Brain pericyte (primary cell): ENCODE measurements around the gene SFXN2.
"Not testable (repeated sequence)": the region's sequence is repeated elsewhere in the genome, so short reads cannot be mapped to it uniquely, and the experiment has no call there.

Source experiments
- DNase-seq: peaks from one replicate; pipeline ENCODE4 v3.0.0-alpha.2; 2012; ENCODE audit warnings: low read depth, low spot score

SFXN2 gene, protein sequence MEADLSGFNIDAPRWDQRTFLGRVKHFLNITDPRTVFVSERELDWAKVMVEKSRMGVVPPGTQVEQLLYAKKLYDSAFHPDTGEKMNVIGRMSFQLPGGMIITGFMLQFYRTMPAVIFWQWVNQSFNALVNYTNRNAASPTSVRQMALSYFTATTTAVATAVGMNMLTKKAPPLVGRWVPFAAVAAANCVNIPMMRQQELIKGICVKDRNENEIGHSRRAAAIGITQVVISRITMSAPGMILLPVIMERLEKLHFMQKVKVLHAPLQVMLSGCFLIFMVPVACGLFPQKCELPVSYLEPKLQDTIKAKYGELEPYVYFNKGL

GRCh38 chr10:102714621-102715455, at the start of gene SFXN2:
Gene SFXN2 (plus strand): TSS chr10:102714636. CDS start chr10:102726637, 12,001 bp downstream.
- DNase-seq = no peak

- no peak for DNase-seq
These were observed 48.4 kb upstream of the SFXN2 start for GRCh38 chr10:102665904-102666509.

DNA sequence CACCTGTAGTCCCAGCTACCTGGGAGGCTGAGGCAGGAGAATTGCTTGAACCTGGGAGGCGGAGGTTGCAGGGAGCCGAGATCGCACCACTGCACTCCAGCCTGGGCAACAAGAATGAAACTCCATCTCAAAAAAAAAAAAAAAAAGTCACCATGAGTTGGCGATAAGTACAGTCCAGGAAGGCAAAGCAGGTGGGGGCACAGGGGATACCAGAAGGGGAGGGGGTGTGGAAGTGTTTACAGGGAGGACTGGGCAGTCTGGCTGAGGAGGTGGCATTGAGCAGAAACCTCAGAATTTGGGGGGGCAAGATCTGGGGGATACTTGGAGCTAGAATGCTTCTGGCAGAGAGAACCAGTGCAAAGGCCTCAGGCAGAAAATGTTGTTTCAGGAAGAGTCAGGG, 47.0 kb upstream of the SFXN2 start:
- DNase-seq = not testable (repeated sequence)

GRCh38 chr10:102668326-102669107, 45.9 kb upstream of the SFXN2 start:
- no peak for DNase-seq

DNA sequence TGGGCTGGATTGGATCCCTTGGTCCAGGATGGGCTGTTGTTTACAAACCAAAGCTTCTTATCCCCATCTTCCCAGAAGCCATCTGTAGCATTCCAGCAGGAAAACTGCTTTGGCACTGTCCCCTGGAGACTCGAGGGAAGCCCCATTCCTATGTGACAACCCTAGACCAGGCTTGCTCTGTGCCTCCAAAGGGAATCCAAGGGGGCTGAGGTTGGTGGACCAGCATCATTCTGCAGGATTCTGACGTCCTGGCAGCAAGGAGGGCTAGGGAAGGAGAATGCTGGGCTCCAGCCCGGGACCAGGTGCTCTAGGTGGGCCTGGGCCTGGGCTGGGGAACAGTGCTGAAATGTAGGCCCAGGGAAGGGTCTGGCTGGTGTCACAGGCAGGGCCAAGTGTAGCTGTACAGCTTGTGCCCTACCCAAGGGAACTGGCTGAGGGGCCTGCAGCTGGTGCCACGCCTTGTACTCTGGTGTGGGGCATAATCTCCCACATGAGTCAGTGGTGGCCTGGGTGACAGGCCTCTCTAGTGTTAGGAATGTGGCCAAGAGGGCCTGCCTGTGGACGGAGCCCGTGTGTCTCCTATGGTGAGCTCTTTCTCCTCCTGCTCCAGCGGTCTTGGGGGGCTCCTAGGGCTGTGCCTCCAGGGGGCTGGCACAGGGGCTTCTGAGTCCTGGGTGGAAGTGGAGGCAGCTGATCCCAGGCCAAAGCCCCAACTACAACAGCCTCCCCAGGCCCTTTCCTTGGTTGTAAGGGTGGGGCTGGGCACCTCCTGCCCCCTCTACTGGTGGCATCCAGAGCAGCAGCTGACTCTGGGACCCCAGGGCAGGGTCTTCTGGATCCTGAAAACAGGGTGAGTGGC, 45.0 kb upstream of the SFXN2 start:
- DNase-seq = no peak

DNA sequence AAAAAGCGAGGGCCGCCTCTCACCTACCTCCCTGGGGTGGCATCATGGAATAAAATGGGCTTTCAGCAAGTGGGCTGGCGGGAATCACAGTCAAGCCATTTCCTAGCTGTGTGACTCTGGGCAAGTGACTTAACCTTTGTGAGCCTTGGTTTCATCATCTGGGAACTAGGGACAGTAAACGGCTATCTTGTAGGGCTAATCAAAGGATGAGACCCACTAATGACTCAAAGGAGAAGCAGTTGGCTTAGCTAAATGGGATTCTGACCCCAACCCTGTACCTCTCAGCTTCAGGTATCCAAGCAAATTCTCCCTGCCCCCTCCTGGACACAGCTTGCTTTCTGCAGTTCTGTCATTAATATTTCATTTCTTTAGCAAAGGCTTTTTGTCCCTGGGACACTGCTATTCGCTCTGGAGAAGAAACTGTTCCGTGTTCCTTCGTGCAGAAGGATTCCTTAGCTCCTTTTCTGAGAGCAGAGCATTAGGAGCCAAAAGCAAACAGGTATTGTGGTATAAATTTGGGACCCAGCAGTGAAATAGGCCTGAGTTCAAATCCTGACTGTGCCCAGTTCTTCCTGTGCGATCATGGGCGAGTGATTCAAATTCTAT, 44.3 kb upstream of the SFXN2 start:
- DNase-seq = no peak

GRCh38 chr10:102670871-102671434, 43.5 kb upstream of the SFXN2 start:
- DNase-seq = no peak

- DNase-seq = no peak
These were observed 41.1 kb upstream of the SFXN2 start for GRCh38 chr10:102673236-102673818.

DNA sequence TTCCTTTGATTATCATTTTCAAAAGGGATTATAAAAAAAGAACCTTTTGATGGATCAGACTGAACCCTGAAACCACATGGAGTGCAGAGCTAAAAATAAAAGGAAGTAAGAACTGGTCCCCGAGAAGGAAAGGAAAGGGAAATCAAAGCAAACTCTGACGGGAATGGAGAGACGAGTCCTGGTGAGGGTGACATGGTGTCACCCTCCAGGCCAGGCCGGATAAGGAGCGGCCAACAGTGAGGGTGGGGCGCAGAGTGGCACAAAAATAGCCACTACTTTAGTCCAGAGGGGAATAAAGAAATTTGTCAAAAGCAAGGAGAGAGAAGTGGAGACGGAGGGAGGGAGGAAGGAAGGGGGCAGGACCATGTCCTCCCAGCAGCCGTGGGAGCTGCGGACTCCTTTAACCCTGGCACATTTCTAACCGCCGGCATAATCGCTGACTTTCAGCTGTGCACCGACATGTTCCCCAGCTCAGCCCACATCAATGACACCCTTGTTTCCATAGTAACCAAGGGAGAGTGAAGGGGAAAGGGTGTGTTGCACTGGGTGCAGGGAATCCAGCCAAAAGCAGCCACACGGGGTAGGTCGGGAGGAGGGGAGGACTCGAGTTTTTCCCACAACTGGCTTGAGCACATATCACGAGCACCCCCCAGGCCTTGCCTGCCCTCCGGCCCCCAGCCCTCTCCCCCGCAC, 40.5 kb upstream of the SFXN2 start:
- DNase-seq = no peak

DNA sequence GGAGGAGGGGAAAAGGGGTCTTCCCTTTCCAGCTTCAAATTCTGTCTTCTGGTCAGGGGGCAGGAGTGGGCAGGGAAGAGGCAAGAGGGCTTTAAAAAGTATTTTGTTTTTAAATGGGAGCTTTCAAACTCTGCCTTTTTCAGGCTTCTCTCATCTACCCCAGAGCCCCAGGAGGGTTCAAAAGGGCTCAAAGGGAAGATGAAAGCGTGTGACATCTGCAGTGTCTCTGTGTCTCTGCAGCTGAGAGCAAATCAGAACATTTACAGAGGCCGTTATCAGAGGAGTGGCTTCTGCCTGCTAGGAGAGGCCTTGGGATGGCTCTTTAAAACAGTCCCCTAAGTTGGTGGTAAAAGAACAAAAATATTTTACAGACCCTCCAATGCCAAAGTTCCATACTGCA, 39.9 kb upstream of the SFXN2 start:
- DNase-seq = no peak

DNA sequence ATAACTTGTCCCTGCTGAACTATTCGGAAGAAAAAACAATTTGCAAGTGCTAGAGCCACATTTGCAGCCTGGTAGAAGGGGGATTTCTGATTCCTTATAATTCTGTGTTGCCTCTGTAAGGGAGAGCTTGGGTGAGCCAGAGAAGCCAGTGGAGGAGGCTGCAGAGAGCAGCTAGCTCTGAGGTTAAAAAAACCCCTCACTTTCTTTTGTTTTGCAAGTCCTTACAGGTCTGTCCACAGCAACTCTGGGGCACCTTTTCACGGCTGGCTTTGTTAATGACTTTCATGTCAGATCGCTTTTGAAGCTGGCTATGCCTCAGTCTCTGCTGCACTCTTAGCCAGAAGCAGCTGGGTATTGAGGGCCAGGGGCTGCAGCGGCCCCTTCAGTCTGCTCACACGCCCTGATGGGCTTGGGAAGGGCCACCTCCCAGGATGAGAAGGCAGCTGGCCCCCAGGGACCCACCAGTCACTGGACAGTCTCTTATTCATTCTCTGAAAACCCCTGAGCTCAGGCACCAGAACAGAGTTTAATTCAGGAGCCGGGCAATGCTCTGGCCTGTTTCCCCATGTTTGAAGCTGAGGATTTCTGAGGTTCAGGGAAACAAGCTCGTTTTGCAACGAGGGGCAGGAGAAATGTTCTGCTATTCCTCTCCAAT, 39.3 kb upstream of the SFXN2 start:
- no peak for DNase-seq

DNA sequence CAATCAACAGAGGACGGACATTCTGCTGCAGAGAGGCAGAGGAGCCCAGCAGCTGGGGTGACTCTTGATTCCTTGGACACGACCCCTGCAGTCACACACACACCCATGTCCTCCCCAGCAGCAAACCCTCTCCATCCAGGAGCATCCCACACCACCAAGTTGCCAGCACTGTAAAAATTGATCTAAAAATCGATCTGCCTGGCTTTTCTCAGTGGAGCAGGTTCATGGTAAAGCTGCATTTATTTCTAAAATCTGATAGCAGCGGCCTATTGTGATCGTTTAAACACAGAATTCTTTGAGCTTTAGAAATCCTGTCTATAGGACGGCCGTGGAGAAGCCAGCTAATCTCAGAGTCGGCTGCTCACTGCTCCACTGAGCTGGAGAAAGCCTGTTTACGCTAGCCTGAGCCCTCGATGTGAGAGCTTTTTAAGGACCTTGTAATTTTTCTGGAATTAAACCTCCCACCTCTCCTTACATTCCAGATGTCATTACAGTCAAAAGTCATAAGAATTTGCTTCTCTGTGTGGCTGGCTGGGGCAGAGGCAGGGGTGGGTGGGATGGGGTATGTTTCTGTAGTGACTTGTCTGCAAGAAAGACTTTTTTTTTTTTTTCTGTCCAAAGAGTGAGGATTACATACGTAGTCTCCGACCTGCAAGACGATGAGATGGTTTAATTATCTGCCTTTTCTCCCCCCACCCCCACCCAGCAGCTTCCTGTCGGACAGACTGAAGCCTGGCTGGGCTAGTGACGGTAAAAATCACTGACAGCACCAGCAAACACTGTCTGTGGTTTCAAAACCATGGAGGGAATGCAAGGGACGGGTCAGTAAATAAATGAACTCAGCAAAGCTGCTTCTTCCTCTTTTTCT, 38.5 kb upstream of the SFXN2 start:
- peak; percentile 31 for DNase-seq

DNA sequence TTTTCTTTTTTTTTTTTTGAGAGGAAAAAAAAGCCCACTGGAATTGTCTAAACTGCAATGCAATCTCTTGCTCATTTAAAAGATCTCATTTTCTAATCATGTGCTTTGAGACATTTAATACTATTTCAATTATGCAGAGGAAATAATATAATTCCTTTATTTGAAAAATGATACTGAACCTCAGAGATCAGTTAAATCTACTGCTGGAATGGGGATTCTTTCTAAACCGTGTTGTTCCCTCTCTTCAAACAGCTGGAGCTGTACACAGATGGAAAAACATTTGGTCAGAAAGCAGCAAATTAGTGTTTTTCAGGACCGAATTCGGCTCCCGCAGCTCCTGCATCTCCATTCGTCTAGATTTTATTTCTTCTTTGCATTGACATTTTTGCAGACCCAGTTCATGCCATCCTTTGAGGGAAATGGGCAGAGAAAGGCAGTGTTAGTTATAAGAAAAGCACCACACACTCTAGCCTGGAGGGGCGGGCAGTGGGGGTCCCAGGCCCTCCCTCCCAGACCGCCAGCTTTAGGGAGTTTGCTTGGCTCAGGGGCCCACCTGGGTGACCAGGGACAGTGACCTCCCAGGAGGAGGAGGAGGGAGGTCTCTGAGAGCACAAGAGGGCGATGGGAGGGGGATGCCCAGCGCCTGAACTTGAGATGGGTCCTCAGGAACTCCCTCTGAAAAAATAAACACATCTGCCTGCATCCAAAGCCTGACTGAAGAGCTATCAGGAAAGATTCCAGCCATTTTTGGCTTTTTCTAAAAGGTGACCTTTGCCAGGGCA, 37.7 kb upstream of the SFXN2 start:
- DNase-seq = no peak

DNA sequence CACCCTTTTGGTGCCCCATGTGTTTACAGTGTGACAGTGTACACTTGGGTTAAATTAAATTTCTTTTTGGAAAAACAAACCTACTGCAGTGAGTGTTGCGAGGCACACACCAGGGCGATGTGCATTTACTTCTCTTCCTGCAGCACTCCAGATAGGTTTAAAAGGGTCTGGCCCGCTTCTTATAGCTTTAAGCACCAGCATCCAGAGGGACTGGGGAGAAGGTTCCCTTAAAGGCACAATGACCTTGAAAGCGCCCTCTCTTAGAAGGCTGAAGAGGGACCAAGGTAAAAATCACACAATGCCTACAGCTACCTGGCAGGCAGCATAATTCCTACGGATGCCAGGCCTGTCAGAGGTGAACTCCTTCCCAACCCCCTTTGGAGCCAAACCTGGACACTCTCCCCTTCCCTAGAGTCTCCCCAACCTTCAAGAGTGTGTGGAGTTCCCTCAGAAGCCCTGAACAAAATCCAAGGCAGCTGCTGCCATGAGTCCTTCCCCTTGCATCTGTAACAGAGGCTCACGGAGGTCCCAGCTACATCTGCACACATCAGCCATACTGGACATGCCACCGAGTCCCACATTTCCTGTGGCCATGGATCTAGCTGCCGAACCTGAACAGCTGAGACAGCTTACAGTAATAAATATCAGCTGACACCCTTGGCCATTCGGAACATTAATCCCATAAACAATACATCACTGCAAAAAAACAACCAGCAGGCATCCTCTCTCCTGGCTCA, 36.9 kb upstream of the SFXN2 start:
- DNase-seq = no peak

DNA sequence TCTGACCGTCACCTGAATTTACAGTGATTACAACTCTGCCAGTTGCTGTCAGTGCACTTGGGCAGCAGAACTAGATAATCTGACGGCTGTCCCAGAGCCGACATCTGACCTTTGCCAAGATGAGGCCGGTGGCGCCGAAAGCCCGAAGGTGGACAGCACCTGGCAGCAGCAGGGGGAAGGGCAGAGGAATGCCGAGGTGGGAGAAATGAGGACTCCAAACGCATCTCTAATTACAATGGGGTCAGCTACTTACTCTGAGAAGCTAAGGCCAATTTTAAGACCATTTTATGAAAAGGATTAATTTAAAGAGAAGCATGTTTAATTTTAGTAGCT, 36.4 kb upstream of the SFXN2 start:
- DNase-seq = no peak

- peak; percentile 79 for DNase-seq
These were observed 35.6 kb upstream of the SFXN2 start for GRCh38 chr10:102678842-102679289.
